IPS-NIHi11 (cell line): ENCODE data around the gene TLR5.

Source experiments
- DNase-seq: peaks from one replicate; pipeline ENCODE4 v3.0.0; 2012; ENCODE audit warnings: mixed read lengths, low spot score

Gene TLR5

GRCh38 chr1:223110952-223111351, 32.1 kb downstream of the TLR5 start:
- no peak for DNase-seq

- no peak for DNase-seq
Observed at GRCh38 chr1:223109581-223110026, 33.4 kb downstream of the TLR5 start.

- no peak for DNase-seq
Observed at GRCh38 chr1:223106856-223107255, 36.2 kb downstream of the TLR5 start.

- no peak for DNase-seq
Observed at GRCh38 chr1:223105568-223105967, 37.5 kb downstream of the TLR5 start.

- DNase-seq = peak; percentile 25
Observed at GRCh38 chr1:223102797-223103533, 40.1 kb downstream of the TLR5 start.

GRCh38 chr1:223097713-223098112, 45.3 kb downstream of the TLR5 start:
- no peak for DNase-seq

- DNase-seq = no peak
Observed at GRCh38 chr1:223095870-223096269, 47.2 kb downstream of the TLR5 start.

GRCh38 chr1:223091896-223092295, 51.2 kb downstream of the TLR5 start:
- no peak for DNase-seq

GRCh38 chr1:223089250-223089649, 53.8 kb downstream of the TLR5 start:
- no peak for DNase-seq

- no peak for DNase-seq
Observed at GRCh38 chr1:223088713-223089240, 54.3 kb downstream of the TLR5 start.

GRCh38 chr1:223087291-223088255, 55.5 kb downstream of the TLR5 start:
- no peak for DNase-seq

- DNase-seq = no peak
Observed at GRCh38 chr1:223084464-223084866, 58.6 kb downstream of the TLR5 start.

GRCh38 chr1:223083831-223084230, 59.2 kb downstream of the TLR5 start:
- DNase-seq = no peak

GRCh38 chr1:223082914-223083313, 60.1 kb downstream of the TLR5 start:
- DNase-seq = no peak

GRCh38 chr1:223081181-223081994, 61.7 kb downstream of the TLR5 start:
- DNase-seq = peak; percentile 94

GRCh38 chr1:223079498-223079897, 63.5 kb downstream of the TLR5 start:
- no peak for DNase-seq

GRCh38 chr1:223077247-223077833, 65.7 kb downstream of the TLR5 start:
- peak; percentile 39 for DNase-seq

GRCh38 chr1:223076362-223076761, 66.7 kb downstream of the TLR5 start:
- no peak for DNase-seq

- DNase-seq = no peak
Observed at GRCh38 chr1:223075834-223076233, 67.2 kb downstream of the TLR5 start.

GRCh38 chr1:223074445-223075300, 68.4 kb downstream of the TLR5 start:
- peak; percentile 23 for DNase-seq
